Smooth muscle cell (in vitro differentiated cells): ENCODE measurements around the gene DOCK3. TPM values are rescaled to one million over a fixed set of nuclear protein-coding genes. Genes with fewer than 3 reads are reported as not detected.

Source experiments
- DNase-seq: peaks from one replicate; lab custom pipeline; 2025; ENCODE audit not compliant: unreplicated experiment; lab: John Stamatoyannopoulos, UW
- H2AFZ ChIP-seq: fragments of 200-600 bp; sonication (generic); 2 replicates; pipeline ENCODE4 v1.6.0; 2016; ENCODE audit warnings: antibody characterized with exemption, low read depth, mild to moderate bottlenecking
- H3F3A ChIP-seq: fragments of 200-600 bp; sonication (generic); 2 replicates; pipeline ENCODE4 v1.6.0; 2017; ENCODE audit warnings: antibody characterized with exemption, low read depth
- H3K27ac ChIP-seq: fragments of 200-600 bp; sonication (generic); 2 replicates; pipeline ENCODE4 v1.5.1; 2016; ENCODE audit warnings: low read depth, mild to moderate bottlenecking
- H3K27me3 ChIP-seq: fragments of 200-600 bp; sonication (generic); 2 replicates; pipeline ENCODE4 v1.6.1; 2016; ENCODE audit warnings: low read depth, mild to moderate bottlenecking
- H3K36me3 ChIP-seq: fragments of 200-600 bp; sonication (generic); 2 replicates; pipeline ENCODE4 v1.5.1; 2016; ENCODE audit warnings: low read depth
- H3K4me1 ChIP-seq: fragments of 200-600 bp; sonication (generic); 2 replicates; pipeline ENCODE4 v1.5.1; 2016; ENCODE audit warnings: low read depth
- H3K4me2 ChIP-seq: fragments of 200-600 bp; sonication (generic); 2 replicates; pipeline ENCODE4 v1.6.0; 2016; ENCODE audit warnings: mild to moderate bottlenecking
- H3K4me3 ChIP-seq: fragments of 200-600 bp; sonication (generic); 2 replicates; pipeline ENCODE4 v1.5.1; 2016; ENCODE audit warnings: mild to moderate bottlenecking
- H3K79me2 ChIP-seq: fragments of 200-600 bp; sonication (generic); 2 replicates; pipeline ENCODE4 v1.6.0; 2016; ENCODE audit warnings: low read depth, mild to moderate bottlenecking
- H3K9ac ChIP-seq: fragments of 200-600 bp; sonication (generic); 2 replicates; pipeline ENCODE4 v1.6.0; 2016; ENCODE audit warnings: low read depth
- H3K9me3 ChIP-seq: fragments of 200-600 bp; sonication (generic); replicated peaks from 2 replicates; pipeline ENCODE4 v1.5.1; 2016; ENCODE audit warnings: low read depth
- H4K20me1 ChIP-seq: fragments of 200-600 bp; sonication (generic); 2 replicates; pipeline ENCODE4 v1.6.0; 2016; ENCODE audit warnings: low read depth
- WGBS: methylation state at CpG from one replicate; pipeline ENCODE4 v1.1.7; 2016; ENCODE audit warnings: low lambda C conversion rate; 5-methylcytosine and 5-hydroxymethylcytosine counted together
- polyA plus RNA-seq: library from polyadenylated mRNA; unstranded; fragments of >200 nt; fragmentation: Nextera tagmentation; extraction: Ambion mirVana; gene quantifications from 2 replicates; pipeline ENCODE4 v1.2.1, GENCODE V29; 2016
- total RNA-seq: library from RNA; depleted of rRNA; stranded (reverse); fragments of >200 nt; gene quantifications from 2 replicates; pipeline ENCODE4 v1.2.3, GENCODE V29; 2014
- TF ChIP-seq, protein P1 (sequence below): fragments of 200-600 bp; sonication (generic); IDR thresholded peaks from 2 replicates; pipeline ENCODE4 v1.5.1; 2017; ENCODE audit warnings: borderline replicate concordance, mild to moderate bottlenecking, antibody characterized with exemption; ENCODE audit not compliant: insufficient read depth, poor library complexity, severe bottlenecking

DOCK3 gene
- total and polyA plus RNA-seq, 2 experiments from 2014 or later = 0.29 to 2.2 TPM

DNA sequence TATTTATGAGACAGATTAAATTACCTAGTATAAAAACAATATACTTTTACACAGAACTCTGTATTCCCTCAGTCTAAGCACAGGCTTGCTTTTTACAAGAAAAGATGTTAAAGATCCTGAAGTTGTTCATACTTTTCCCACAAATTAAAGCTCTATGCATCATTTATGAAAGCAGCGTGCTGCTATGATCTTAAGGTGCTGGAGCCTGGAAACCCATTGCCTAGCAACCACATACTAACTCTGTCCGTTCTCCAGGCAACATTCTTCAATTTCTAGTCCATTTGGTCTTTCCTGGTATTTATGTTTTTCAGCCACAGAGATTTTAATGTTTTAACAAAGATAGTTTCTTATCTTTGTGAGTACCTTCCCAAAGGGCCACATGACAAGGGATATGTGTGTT is 312.0 kb downstream of the DOCK3 start:
- Histone ChIP-seq H3F3A (no peaks in the 10 kb centered on the region), H3K36me3 (no peaks in the 10 kb centered on the region), H3K79me2 (no peaks in the 10 kb centered on the region), H2AFZ (no peak overlapping the region), H3K4me2 (no peak overlapping the region), H3K27me3 (no peaks in the 10 kb centered on the region), H3K4me3 (no peak overlapping the region), H4K20me1 (no peaks in the 10 kb centered on the region), H3K27ac (no peak overlapping the region), H3K9me3 (peaks cover 4% of the 10 kb centered on the region), H3K4me1 (no peaks in the 10 kb centered on the region), H3K9ac (no peak overlapping the region)
- TF ChIP-seq, protein P1, sequence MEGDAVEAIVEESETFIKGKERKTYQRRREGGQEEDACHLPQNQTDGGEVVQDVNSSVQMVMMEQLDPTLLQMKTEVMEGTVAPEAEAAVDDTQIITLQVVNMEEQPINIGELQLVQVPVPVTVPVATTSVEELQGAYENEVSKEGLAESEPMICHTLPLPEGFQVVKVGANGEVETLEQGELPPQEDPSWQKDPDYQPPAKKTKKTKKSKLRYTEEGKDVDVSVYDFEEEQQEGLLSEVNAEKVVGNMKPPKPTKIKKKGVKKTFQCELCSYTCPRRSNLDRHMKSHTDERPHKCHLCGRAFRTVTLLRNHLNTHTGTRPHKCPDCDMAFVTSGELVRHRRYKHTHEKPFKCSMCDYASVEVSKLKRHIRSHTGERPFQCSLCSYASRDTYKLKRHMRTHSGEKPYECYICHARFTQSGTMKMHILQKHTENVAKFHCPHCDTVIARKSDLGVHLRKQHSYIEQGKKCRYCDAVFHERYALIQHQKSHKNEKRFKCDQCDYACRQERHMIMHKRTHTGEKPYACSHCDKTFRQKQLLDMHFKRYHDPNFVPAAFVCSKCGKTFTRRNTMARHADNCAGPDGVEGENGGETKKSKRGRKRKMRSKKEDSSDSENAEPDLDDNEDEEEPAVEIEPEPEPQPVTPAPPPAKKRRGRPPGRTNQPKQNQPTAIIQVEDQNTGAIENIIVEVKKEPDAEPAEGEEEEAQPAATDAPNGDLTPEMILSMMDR = no peak
- no peak for DNase-seq
- whole genome bisulfite sequencing = 89% methylated on average over 2 of the region's 2 CpGs

DNA sequence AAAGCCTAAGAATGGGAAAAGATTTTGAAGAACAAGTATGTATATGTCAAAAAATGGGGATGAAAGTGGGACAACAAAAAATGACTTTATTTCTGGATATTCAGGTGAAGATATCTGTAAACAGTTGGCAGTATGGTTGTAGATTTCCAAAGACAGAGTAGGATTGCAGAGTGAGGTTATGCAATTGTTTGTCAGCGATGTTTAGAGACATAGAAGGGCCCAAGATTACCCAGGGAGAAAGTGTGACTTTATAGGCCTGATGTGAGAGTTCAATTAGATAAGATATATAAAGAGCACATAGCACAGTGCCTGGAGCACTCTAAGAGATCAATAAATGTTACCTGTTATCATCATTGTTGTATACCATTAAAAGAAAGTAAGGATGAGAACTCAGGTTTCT is 319.8 kb downstream of the DOCK3 start:
- Histone ChIP-seq H3F3A (no peaks in the 10 kb centered on the region), H3K36me3 (no peaks in the 10 kb centered on the region), H3K4me2 (no peak overlapping the region), H3K9ac (no peak overlapping the region), H2AFZ (no peak overlapping the region), H3K4me1 (no peaks in the 10 kb centered on the region), H3K9me3 (peaks cover 6% of the 10 kb centered on the region), H3K27ac (no peak overlapping the region), H3K4me3 (no peak overlapping the region), H3K79me2 (no peaks in the 10 kb centered on the region), H4K20me1 (no peaks in the 10 kb centered on the region), H3K27me3 (no peaks in the 10 kb centered on the region)
- DNase-seq = no peak
- TF ChIP-seq, protein P1 = no peak
- WGBS = 86% methylated on average over 1 of the region's 1 CpG

DNA sequence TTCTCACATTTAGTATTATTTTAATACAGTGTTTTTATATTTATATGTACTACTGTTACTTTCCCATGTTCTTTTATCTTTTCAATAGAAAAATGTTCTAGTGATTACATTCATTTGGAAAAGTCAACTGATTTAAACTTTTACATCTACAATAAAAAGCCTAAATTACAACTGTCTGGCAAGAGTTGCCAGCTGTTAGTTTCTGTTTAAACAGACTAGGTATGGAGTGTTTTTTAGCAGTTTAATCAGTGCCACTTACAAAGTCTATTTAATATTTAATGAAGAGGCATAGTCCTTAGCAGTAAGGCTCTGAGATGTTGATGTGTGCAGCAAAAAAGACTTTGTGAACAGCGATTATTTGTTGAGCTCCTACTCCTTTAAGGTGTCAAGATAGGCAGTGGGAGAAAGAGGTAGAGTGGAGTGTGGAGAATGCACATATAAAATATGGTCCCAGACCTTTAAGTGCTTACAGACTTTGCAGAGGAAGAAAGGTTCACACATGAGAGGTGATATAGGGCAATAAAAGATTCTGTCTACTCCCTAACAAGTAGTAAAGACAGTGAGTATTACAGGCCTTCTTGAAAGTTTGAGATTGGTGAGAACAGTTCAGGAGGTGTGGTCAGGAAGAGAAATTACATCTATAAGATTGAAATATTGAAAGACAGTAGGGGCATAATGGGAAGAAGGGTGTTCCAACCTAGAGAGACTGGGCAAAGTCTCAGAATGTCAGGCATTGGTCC is 320.5 kb downstream of the DOCK3 start:
- no peak overlapping the region for H3K27ac ChIP-seq
- H3K79me2 ChIP-seq = no peaks in the 10 kb centered on the region
- peaks cover 6% of the 10 kb centered on the region for H3K9me3 ChIP-seq
- H4K20me1 ChIP-seq = no peaks in the 10 kb centered on the region
- no peak overlapping the region for H3K4me3 ChIP-seq
- TF ChIP-seq, protein P1 = no peak
- H3K4me1 ChIP-seq = no peaks in the 10 kb centered on the region
- DNase-seq = no peak
- H3K4me2 ChIP-seq = no peak overlapping the region
- H3K36me3 ChIP-seq = no peaks in the 10 kb centered on the region
- WGBS = 91% methylated on average over 1 of the region's 1 CpG
- H3K9ac ChIP-seq = no peak overlapping the region
- H3K27me3 ChIP-seq = no peaks in the 10 kb centered on the region
- no peak overlapping the region for H2AFZ ChIP-seq
- H3F3A ChIP-seq = no peaks in the 10 kb centered on the region

DNA sequence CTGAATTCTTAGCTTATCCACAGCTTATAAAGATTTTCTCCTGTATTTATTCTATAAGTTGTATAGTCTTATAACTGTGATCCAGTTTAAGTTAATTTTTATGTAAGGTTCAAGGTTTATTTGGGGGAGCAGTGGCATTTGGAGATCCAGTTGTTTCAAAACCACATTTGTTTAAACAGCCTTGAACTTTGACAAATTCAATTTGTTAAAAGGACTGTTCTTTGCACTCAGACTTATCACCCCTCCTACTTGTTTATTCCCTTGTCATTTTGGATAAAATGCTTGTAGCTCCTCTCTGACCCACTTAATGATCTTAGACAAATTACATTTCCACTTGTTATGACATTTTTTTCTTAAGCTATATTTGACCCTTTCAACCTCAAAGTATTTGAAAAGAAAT is 327.8 kb downstream of the DOCK3 start:
- DNase-seq = no peak
- Histone ChIP-seq H3K9ac (no peak overlapping the region), H2AFZ (no peak overlapping the region), H3K4me1 (no peaks in the 10 kb centered on the region), H4K20me1 (no peaks in the 10 kb centered on the region), H3F3A (no peaks in the 10 kb centered on the region), H3K27ac (no peak overlapping the region), H3K27me3 (no peaks in the 10 kb centered on the region), H3K36me3 (no peaks in the 10 kb centered on the region), H3K4me3 (no peak overlapping the region), H3K9me3 (no peaks in the 10 kb centered on the region), H3K4me2 (no peak overlapping the region), H3K79me2 (no peaks in the 10 kb centered on the region)
- TF ChIP-seq, protein P1 = no peak
